Midbrain (tissue), 1 donor: Measurements from ENCODE around the gene CEP131.

Experiments used
- DNase-seq: peaks from one replicate; lab custom pipeline; 2025; lab: John Stamatoyannopoulos, UW

CEP131 gene

GRCh38 chr17:81222906-81223761 is at the start of gene CEP131:
TSS of gene CEP131 (minus strand) at chr17:81222965. CDS start at chr17:81220056, 2,909 bp downstream.
- DNase-seq: peak; percentile 99

- no peak for DNase-seq
Measured at GRCh38 chr17:81271226-81271625, 48.5 kb upstream of the CEP131 start.

- DNase-seq: no peak
Measured at GRCh38 chr17:81270279-81270678, 47.5 kb upstream of the CEP131 start.

- DNase-seq: no peak
Measured at GRCh38 chr17:81267390-81268067, 44.8 kb upstream of the CEP131 start.

GRCh38 chr17:81265576-81265975 is 42.8 kb upstream of the CEP131 start:
- no peak for DNase-seq

- DNase-seq: no peak
Measured at GRCh38 chr17:81264640-81265039, 41.9 kb upstream of the CEP131 start.

GRCh38 chr17:81263371-81264181 is 40.8 kb upstream of the CEP131 start:
- no peak for DNase-seq

GRCh38 chr17:81261582-81262336 is 39.0 kb upstream of the CEP131 start:
- DNase-seq: no peak

GRCh38 chr17:81261096-81261495 is 38.3 kb upstream of the CEP131 start:
- DNase-seq: no peak

- no peak for DNase-seq
Measured at GRCh38 chr17:81260641-81261040, 37.9 kb upstream of the CEP131 start.

- DNase-seq: no peak
Measured at GRCh38 chr17:81260171-81260570, 37.4 kb upstream of the CEP131 start.

GRCh38 chr17:81259058-81259605 is 36.4 kb upstream of the CEP131 start:
- no peak for DNase-seq

- DNase-seq: no peak
Measured at GRCh38 chr17:81258292-81258691, 35.5 kb upstream of the CEP131 start.

GRCh38 chr17:81257533-81257932 is 34.8 kb upstream of the CEP131 start:
- no peak for DNase-seq

- no peak for DNase-seq
Measured at GRCh38 chr17:81256616-81257015, 33.9 kb upstream of the CEP131 start.

GRCh38 chr17:81254955-81255717 is 32.4 kb upstream of the CEP131 start:
- DNase-seq: peak; percentile 21

- peak; percentile 36 for DNase-seq
Measured at GRCh38 chr17:81253358-81254131, 30.8 kb upstream of the CEP131 start.

GRCh38 chr17:81252987-81253329 is 30.2 kb upstream of the CEP131 start:
- no peak for DNase-seq

GRCh38 chr17:81252326-81252986 is 29.7 kb upstream of the CEP131 start:
- DNase-seq: no peak
